Progenitor cell of endocrine pancreas (in vitro differentiated cells): ENCODE data around the gene TAF5L. TPM values are rescaled to one million over a fixed set of nuclear protein-coding genes. Genes with fewer than 3 reads are reported as not detected.
"Not testable (repeated sequence)": the region's sequence is repeated elsewhere in the genome, so short reads cannot be mapped to it uniquely, and the experiment has no call there.

Experiments
- DNase-seq: peaks from one replicate; pipeline ENCODE4 v3.0.0; 2021; ENCODE audit warnings: low spot score; ENCODE audit not compliant: unreplicated experiment
- H3K27ac Mint-ChIP-seq: 2 replicates; pipeline ENCODE4 v1.8.0; 2021; ENCODE audit warnings: mild to moderate bottlenecking, moderate library complexity, mixed read lengths
- H3K27me3 Mint-ChIP-seq: 2 replicates; pipeline ENCODE4 v1.8.0; 2021; ENCODE audit warnings: mixed read lengths
- H3K36me3 Mint-ChIP-seq: 2 replicates; pipeline ENCODE4 v1.8.0; 2022; ENCODE audit warnings: mixed read lengths; ENCODE audit not compliant: insufficient read depth
- H3K4me1 Mint-ChIP-seq: 2 replicates; pipeline ENCODE4 v1.8.0; 2021; ENCODE audit warnings: low read depth, mixed read lengths
- H3K4me3 Mint-ChIP-seq: 2 replicates; pipeline ENCODE4 v1.8.0; 2021; ENCODE audit warnings: low read depth, mild to moderate bottlenecking, moderate library complexity, mixed read lengths
- H3K9me3 Mint-ChIP-seq: 2 replicates; pipeline ENCODE4 v1.8.0; 2021; ENCODE audit warnings: low read depth, mixed read lengths
- total RNA-seq: library from RNA; stranded (reverse); gene quantifications from 2 replicates; pipeline ENCODE4 v1.2.1, GENCODE V29; 2021
- TF ChIP-seq, protein P1 (sequence below): fragments of 200-600 bp; sonication (generic); IDR thresholded peaks from one replicate; pipeline ENCODE4 v1.5.0; 2021; ENCODE audit warnings: antibody characterized with exemption, mild to moderate bottlenecking; ENCODE audit not compliant: unreplicated experiment

Gene TAF5L
- total RNA-seq, 1 donor from 2014 or later: 21.0 TPM

GRCh38 chr1:229623838-229624237 lies 2.1 kb downstream of the TAF5L start:
- TF ChIP-seq, protein P1, sequence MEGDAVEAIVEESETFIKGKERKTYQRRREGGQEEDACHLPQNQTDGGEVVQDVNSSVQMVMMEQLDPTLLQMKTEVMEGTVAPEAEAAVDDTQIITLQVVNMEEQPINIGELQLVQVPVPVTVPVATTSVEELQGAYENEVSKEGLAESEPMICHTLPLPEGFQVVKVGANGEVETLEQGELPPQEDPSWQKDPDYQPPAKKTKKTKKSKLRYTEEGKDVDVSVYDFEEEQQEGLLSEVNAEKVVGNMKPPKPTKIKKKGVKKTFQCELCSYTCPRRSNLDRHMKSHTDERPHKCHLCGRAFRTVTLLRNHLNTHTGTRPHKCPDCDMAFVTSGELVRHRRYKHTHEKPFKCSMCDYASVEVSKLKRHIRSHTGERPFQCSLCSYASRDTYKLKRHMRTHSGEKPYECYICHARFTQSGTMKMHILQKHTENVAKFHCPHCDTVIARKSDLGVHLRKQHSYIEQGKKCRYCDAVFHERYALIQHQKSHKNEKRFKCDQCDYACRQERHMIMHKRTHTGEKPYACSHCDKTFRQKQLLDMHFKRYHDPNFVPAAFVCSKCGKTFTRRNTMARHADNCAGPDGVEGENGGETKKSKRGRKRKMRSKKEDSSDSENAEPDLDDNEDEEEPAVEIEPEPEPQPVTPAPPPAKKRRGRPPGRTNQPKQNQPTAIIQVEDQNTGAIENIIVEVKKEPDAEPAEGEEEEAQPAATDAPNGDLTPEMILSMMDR: no peak
- H3K27ac Mint-ChIP-seq: no peak overlapping the region

DNA sequence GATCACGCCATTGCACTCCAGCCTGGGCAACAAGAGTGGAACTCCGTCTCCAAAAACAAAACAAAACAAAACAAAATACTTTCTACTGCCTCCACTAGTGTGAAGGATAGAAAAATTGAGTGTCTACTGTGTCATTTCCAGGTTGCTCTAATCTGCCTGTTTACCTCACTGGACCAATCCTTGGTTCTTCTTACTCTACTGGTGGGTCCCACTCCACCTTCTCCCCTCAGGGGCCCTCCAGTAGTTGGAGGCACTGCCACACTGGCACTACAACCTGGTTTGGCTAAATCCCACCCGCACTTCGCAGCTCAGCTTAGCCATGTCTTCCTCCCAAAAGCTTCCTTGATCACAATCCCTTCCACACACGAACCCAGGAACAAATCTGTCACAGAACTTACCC lies 2.7 kb downstream of the TAF5L start:
- no peak for DNase-seq
- peaks cover 2% of the 10 kb centered on the region for H3K36me3 Mint-ChIP-seq
- no peaks in the 10 kb centered on the region for H3K9me3 Mint-ChIP-seq
- TF ChIP-seq, protein P1: no peak
- H3K4me1 Mint-ChIP-seq: peaks cover 25% of the 10 kb centered on the region
- H3K27me3 Mint-ChIP-seq: no peaks in the 10 kb centered on the region
- no peak overlapping the region for H3K27ac Mint-ChIP-seq
- no peak overlapping the region for H3K4me3 Mint-ChIP-seq

More at GRCh38 chr1:229623838-229624237, 2.1 kb downstream of the TAF5L start:
- Mint-ChIP-seq H3K27me3 (no peaks in the 10 kb centered on the region), H3K4me1 (peaks cover 25% of the 10 kb centered on the region), H3K36me3 (peaks cover 2% of the 10 kb centered on the region), H3K4me3 (peak overlapping the region; percentile 37), H3K9me3 (no peaks in the 10 kb centered on the region)
- DNase-seq: no peak

DNA sequence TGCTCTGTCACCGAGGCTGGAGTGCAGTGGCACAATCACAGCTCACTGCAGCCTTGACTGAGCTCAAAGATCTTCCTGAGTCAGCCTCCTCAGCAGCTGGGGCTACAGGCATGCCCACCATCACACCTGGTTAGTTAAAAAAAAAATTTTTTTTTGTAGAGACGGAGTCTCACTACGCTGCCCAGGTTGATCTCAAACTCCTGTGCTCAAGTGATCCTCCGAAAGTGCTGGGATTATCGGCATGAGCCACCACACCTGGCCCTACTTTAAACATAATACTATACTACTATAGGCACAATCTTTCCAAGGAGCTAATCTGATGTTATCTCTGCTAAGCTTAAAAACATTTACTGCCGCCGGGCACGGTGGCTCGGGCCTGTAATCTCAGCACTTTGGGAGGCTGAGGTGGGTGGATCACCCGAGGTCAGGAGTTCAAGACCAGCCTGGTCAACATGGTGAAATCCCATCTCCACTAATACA lies 3.2 kb downstream of the TAF5L start:
- not testable (repeated sequence) for H3K4me3 Mint-ChIP-seq, H3K27ac Mint-ChIP-seq, DNase-seq, H3K36me3 Mint-ChIP-seq, H3K27me3 Mint-ChIP-seq, H3K9me3 Mint-ChIP-seq
- H3K4me1 Mint-ChIP-seq: peaks cover 25% of the 10 kb centered on the region

DNA sequence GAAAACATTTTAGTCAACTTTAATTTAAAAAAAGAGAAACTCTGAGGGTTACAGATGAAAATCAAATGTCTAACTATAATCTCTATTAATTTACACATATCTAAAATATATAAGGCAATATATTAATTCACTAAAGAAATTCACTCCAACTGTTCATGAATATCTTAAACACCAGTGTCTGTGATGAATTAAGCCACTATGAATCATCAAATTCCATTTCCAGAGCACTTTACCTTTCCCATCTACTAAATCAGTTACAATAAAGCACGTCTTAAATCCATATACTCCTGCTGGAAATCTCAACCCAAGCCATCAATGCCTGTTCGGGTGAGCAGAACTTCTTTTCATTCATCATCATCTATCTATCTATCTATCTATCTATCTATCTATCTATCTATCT lies 4.3 kb downstream of the TAF5L start:
- no peaks in the 10 kb centered on the region for H3K9me3 Mint-ChIP-seq
- peaks cover 2% of the 10 kb centered on the region for H3K36me3 Mint-ChIP-seq
- peaks cover 17% of the 10 kb centered on the region for H3K4me1 Mint-ChIP-seq
- no peaks in the 10 kb centered on the region for H3K27me3 Mint-ChIP-seq
- H3K4me3 Mint-ChIP-seq: no peak overlapping the region
- DNase-seq: no peak
- TF ChIP-seq, protein P1: no peak
- H3K27ac Mint-ChIP-seq: no peak overlapping the region

- H3K27ac Mint-ChIP-seq: no peak overlapping the region
- H3K4me1 Mint-ChIP-seq: peaks cover 14% of the 10 kb centered on the region
- H3K27me3 Mint-ChIP-seq: no peaks in the 10 kb centered on the region
- no peak overlapping the region for H3K4me3 Mint-ChIP-seq
- peaks cover 2% of the 10 kb centered on the region for H3K36me3 Mint-ChIP-seq
- DNase-seq: no peak
- no peaks in the 10 kb centered on the region for H3K9me3 Mint-ChIP-seq
- TF ChIP-seq, protein P1: no peak
Measured at GRCh38 chr1:229620876-229621275, 5.0 kb downstream of the TAF5L start.

DNA sequence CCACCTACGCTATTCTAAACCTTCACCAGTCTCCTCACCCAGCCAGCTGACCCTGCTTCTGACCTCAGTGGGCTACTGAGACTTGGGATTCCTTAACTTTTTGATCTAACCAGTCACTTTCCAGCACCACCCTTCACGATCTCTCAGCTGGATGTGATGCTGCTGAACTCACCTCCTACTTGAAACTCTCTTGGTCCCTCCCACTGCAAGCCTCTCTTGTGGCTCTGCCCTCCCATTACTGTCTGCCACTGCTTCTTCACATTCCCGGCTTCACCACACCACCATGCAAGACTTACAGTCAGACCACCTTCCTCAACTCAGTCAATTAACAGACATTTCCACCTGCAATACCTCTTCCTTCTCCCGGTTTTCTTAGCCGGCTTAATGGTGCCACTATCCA lies 6.3 kb downstream of the TAF5L start:
- no peaks in the 10 kb centered on the region for H3K9me3 Mint-ChIP-seq
- no peak overlapping the region for H3K4me3 Mint-ChIP-seq
- H3K27ac Mint-ChIP-seq: no peak overlapping the region
- TF ChIP-seq, protein P1: no peak
- H3K4me1 Mint-ChIP-seq: peaks cover 7% of the 10 kb centered on the region
- no peaks in the 10 kb centered on the region for H3K27me3 Mint-ChIP-seq
- DNase-seq: no peak
- H3K36me3 Mint-ChIP-seq: peaks cover 2% of the 10 kb centered on the region
